Hypothalamus (tissue), 51 donors: ENCODE data around the gene GRIN2B.

ENCODE experiments used
- DNase-seq, 51 donors: peaks; one replicate each; lab custom pipeline; 2025; lab: John Stamatoyannopoulos, UW

Gene GRIN2B

DNA sequence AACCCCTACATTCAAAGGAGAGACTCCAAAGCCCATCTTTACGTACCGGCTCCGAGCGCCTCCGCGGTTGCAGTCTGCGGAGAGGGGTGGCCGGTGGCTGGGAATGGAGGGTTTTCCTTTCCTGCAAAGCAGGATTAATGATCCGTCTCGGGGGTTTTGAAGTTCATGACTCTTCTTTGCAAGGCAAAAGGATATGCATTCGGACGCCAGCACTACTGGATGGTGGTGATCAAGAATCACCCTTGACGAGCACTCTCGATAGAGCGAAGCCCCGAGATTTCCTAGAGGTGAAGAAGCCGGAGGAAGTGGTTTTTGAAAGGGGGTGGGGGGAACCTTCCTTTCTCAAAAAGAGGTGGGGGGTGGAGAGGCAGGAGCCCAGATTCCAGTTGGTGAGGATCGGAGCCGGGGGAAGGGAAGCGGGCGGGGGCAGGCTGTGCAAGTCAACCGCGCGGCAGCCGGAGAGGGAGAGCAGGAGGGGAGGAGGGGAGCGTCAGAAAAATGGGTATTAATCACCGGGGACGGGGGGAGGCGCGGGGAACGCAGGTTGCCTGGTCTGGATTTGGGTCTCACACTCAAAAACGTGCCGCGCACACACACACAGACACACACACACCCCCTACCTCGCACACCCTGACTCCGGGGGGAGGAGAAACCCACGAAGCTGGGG is at the start of gene GRIN2B:
Gene GRIN2B, minus strand, starts transcription at position 307 of the 667 bp plus-strand sequence. CDS start 115,394 bp downstream, outside the sequence.
- peak in 11 of 51 donors; percentile 6 to 78 (median 32) for DNase-seq

DNA sequence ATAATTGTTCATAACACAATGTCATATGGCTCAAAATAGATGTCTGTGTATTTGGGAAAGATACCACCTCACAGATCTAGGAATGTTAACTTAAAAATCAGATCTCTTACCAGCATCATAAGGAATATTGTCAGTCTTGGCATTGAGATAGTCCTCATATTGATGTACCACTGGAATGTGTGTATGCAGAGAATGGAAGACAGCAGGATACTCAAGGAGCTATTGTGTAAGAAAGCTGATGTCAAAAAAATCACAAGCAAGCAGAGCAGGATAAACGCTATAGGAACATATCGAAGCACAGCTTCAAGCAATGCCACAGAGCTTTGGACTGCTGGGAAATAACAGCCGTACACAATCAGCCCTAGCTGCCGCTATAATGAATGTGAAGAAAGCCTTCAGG is 45.1 kb upstream of the GRIN2B start:
- DNase-seq, result no peak

DNA sequence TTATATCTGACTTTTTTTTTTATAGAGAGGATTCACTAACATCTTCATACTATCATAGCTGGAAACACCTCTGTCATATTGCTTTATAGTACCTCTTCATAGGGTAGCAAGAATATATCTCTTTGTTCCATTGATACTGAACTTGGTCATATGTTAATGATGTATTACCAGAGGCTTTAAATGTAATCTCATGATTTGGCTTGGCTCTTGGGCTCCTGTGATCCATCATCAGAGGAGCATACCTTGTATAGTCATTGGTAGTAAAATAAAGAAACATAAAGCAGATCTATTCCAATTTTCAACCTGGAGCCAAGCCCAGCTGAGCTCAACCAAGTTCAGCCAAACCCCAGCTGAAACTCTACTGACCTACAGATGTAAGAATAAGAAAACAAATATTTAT is 43.2 kb upstream of the GRIN2B start:
- no peak for DNase-seq

DNA sequence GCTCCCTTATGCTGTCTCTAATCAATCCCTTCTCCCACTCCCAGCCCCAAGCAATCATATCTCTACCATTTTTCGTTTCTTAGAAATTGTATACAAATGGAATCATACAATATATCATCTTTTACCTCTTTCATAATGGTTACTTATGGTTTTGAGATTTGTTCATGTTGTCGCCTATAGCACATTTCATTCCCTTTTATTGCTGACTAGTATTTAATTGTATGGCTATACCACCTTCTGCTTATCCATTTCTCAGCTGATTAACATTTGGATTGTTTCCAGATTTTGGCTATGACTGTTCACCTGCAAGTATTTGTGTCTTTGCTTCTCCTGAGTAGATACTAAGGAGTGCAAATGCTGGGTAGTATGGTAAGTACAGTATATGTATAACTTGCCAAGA is 36.7 kb upstream of the GRIN2B start:
- DNase-seq, result no peak

DNA sequence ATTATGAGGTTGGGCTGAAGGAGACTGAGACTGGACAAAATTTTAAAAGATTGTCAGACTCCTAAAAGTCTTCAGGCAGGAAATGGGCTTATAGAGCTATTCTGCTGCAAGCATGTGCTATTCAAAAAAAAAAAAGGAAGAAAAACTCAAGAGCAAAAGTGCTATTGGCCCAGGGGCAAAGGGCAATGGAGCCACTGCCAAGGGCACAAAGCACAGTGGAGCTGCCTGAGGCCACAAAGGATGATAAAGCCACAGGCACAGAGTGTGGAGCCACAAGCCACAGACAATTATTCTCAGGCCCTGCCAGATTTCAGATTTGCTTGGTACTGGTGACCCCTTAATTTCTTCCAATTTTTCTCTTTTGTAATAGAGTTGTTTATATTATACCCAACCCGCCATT is 29.6 kb upstream of the GRIN2B start:
- DNase-seq, result no peak

DNA sequence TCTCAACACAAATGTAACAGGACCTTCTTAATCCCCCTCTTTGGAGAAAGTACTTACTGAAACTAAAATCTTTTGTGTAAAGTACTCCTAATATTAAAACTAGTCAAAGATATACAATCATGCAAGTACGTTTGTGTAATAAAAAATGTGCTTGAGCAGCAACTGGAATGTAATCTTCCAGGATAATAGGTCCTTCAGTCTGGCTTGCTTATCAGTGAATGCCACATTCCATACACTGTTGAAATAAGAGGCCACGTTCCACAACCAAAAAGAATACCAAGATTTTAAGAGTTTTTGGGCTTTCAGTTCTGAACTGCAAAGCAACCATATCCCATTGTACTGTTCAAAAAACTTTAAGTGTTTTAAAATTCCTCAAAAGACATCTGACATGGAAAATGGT is 26.2 kb upstream of the GRIN2B start:
- DNase-seq, result no peak

DNA sequence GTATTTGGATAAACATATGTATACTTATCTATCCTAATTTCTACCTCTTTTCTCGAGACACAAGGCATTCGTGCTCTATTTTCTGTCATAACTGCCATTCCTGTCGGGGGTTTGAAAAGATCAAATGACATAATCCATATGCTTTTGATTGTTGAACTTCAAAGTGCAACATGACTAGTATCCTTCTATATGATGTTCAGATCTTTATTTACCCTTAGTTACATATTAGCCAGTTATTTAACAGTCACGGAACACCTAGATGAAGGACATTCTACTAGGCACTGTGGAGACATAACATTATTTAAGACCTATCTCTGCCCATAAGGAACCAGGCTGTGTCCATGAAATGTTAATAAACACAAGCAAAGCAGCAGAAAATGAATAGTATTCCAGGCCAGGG is 11.2 kb upstream of the GRIN2B start:
- DNase-seq, result no peak

DNA sequence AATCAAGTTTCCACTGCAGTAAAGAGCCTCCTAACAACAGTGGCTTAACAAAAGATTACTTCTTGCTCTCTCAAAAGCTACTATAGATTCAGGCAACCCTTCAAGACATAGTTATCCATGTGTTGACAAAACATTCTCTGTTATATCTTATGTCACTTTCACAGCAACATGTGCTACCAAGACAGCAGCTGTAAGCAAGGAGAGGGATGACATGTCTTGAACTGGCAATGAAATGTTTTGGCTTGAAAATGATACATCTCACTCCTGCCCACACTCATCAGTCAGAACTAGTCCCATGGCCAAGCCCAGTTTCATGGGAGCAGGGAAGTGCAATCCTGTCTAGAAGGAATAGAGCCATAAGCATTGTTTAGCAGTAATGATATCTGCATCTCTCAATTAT is 10.7 kb upstream of the GRIN2B start:
- DNase-seq, result no peak

DNA sequence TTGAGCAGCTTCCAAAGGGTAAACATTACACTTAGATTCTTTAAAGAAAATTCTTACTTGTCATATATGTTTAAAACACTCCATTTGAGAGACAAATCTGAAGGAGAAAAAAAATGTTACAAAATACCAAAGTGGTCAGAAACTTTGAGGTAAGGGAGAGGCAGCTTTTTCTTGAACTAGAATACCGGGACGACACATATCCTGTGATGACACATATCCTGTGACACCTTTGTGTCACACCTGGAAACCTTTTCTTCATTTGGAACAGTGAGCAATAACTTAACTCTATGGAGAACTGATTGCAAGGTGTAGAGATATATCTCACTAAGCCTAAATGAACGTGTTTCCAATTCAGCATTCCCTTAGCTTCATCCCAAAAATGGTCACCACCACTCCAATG is 4.6 kb upstream of the GRIN2B start:
- DNase-seq, result no peak

DNA sequence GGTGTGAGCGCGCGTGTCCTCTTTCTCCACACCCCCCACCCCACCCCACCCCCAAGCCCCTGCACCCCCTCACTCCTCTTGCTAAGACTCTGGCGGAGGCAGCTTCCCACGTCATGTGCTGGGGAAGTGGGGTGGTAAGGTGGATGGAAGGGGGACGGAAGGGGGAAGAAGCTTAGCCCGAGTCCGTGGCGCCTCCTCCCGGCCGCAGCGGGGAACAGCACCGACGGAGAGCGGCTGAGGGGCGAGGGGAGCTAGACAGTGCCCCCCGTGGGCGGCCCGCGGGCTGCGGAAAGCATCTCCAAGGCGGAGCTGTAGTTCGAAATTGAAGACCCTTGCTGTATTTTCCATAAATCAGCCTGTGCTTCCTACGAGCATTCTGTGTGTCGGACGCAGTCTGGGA is 588 bp upstream of the GRIN2B start:
- DNase-seq, result peak in 8 of 51 donors; percentile 6 to 52 (median 24)

DNA sequence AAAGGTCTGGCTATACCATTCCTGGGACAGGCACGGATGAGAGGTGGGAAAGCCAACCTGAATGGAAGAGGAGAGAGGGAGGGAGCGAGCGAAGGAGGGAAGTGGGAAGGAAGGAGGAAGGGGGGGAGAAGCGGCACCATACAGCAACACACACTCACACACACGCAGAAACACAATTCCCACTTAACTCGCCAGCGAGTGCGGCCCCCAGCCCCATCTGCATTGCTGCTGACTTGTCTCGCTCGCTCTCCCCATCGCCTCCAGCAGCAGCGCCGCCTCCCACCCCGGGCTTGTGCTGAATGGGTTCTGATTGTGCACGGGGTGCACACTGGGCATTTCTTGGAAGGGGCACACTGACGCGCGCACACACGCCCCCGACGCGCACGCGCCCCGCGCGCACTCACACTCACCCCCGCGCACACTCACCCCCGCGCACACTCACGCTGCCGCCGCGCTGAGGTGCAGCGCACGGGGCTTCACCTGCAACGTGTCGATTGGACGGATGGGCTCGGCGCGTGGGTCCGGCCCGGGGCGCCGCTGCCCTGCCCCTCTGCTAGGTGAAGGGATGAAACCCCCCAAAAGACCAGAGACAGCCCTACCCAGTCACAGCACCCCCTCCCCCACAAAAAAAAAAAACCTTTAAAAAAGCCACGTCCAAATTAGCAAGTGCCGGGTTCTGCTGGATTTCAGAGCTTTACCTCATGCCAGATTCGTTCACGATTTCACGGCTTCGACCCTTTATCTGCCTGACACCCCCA is 685 bp downstream of the GRIN2B start:
- DNase-seq, result peak in 15 of 51 donors; percentile 2 to 62 (median 33)

DNA sequence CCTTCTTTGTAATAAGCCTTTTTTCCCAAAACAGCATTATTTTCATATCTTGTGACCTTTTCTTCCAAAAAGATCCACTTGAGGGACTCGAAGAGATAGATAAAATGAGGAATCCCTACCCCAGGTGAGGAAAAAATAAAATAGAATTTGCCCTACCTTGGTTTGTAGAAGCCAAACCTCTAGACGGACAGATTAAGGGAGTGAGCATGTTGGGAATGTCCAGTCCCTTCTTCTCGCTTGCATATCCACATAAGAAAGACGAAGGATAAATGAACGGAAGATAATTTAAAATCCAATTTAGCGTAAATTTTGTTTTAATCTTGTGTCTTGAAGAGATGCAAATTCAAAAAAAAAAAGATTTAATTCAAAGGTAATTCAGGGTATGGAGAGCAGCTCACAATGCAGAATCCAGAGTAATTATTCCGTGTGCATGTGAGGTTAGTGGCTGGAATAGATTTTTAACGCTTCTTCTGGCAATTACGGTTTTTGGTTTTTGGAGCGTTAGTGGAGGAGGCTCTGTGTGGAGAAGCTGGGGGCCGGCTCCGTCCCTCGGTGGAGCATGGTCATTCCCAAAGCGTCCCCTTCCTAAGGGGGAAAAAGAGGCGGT is 1.5 kb downstream of the GRIN2B start:
- no peak for DNase-seq

DNA sequence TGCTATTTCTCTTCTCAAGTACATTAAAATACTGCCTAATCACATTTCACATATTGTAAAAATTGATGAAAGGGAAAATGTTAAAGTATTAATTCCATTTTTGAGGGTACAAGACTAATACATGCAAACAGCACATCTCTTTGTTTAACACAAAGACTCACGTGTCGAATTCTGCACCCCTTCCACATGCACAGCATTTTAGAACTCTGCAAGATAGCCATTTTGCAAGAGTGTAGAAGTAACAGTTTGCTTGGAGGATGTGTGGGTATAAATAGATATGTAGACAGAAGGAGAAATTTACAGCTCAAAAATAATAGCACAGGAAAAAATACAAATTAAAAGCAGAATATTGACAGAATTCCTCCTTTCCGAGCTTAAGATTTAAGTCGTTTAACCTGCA is 2.5 kb downstream of the GRIN2B start:
- DNase-seq, result peak in 1 of 51 donors; percentile 77

DNA sequence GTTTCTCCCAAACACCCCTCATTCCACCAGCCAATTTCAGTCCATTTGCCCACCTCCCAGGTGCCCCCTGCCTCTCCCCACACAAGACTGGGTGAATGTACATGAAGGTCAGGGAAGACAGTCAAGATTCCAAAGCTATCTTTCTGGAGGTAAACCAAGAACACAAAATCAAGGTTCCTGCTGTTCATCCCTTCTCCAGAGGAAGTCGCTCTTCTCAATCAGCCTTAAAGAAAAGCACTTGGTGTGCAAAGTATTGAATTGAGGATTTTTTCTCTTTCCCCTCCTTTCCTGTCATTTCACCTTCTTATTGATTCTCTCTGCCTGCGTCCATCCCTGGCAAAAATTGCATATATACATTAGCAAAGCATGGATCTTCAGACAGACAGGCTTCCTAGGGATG is 4.5 kb downstream of the GRIN2B start:
- no peak for DNase-seq

DNA sequence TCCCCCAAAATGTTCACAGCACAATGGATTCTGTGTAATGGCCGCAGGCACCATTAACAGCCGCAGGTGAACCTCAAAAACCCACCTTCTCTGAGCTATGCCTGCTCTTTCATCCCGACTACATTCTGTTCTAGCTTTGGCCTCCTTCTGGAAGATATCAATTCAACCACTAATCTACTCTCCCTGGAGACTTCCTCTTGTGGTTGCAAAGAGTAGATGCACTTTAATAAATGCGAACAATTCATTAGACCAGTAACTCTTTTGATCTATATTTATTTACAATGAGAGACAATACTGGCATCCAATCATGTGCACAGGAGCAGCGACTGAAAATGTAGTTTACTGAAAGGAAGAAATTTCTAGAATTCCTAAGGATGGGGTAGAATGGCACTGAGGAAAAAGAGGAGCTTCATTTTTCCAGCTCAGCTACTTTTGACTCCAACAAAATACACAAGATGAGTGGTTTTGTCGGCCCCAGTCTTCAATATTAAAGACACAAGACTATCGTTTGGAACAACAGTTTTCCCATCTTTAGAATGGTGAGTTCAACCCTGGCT is 5.3 kb downstream of the GRIN2B start:
- no peak for DNase-seq

DNA sequence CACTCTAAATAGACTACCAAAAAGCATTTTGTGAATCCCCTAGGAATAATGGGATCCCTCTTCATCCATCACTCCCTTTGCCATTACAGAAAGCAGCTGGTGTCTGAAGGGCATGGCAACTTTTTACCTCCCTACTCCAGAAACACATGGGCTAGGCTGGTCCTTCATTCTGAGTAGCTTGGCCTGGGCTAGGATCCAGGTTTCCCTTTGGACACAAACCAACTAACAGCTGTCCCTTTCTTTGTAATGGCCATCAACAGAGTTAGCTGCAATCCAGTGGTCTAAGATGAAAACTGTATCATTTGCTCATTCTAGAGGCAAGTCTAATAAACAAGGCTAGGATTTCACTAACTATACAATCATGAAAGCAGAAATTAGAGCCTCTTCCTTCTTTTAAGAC is 7.4 kb downstream of the GRIN2B start:
- DNase-seq, result peak in 5 of 51 donors; percentile 1 to 22 (median 13)

DNA sequence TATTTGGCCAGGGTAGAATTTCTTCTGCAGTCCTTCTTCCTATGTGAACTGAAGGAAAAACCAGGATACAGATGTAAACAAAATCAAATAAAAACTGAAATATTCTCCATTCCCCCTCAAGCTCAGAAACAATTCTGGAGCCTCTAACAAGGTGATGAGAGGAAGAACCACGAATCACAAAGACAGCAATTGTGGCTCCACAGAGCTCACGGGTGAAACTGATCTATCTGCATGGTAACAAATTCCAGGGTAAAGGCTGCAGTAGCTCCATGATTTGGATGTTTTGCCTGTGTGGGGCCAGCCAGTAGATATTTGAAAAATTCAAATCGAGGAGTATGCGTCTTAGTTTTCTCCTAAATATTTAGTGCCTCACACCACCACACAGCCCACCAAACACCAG is 10.6 kb downstream of the GRIN2B start:
- DNase-seq, result no peak

DNA sequence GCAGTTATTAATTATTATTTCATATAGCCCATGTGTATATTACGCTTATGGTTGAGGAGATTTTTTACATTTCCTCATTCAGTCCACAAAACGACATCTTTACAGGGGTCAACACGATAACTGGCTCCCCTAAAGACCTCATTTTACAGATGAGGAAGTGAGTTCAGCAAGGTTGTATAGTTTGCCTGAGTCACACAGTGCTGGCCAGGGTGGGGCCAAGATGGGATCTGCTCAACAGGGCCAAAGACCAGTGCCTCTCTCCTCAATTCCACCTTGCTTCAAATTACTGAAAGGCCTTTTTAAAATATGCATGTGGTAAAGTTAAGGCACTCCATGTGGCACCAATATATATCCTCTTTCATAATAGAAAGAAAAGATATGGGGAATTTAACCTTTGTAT is 13.1 kb downstream of the GRIN2B start:
- no peak for DNase-seq

DNA sequence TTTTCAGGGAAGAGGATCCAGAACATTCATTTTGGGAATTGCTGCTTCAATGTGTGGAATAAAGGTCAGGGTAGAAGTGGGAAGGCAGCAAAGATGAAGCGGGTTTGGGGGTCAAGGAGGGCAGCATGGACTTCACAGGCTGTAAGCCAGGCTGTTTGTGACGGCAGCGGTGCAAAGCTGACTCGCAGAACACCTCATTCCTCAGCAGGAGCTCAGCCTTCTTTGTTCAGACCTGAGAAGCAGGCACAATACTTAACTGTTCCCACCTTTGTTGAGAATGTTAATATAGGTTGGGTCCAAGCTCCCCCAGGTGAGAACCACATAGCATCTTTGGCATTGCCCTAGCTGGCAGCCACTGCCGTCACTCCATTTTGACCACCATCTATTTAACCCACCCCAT is 16.7 kb downstream of the GRIN2B start:
- no peak for DNase-seq

DNA sequence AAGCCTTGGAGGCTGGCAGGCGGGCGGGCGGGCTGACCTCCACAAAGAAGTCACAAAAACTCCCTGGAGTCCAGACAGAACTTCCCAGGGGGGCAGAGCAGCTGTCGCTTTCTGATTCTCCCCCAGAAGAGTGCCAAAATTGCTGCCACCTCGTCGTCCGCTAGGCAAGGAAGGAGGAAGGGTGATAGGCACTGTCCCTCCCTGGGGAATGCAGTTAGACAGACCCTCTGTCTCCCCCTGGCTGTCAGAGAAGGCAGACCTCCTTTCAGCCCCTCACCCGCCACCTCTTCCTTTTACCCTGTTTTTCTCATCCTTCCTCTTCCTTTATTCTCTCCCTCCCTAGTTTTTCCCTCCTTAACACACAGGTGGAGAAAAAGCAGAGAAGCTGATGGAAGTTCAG is 18.7 kb downstream of the GRIN2B start:
- DNase-seq, result peak in 3 of 51 donors; percentile 10 to 18 (median 10)

DNA sequence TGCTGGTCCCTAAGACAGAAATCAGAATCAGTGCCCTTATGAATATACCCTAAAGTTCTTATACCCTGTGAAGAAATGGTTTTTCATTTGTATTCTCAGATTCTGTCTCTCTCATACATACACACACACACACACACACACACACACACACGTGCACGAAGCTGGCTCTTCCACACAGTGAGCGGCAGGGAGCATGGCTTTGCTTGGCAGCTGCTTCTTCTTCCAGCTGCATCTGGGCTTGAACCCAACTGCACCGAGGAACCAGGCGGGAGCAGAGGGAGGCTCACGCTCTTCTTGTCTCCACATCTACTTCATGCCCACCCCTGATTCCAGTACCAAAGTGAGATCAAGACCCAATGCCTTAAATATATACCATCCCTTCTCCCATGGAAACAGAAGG is 19.4 kb downstream of the GRIN2B start:
- DNase-seq, result peak in 13 of 51 donors; percentile 11 to 39 (median 26)
